CD4-positive, alpha-beta T cell treated with Interleukin-17A for 4 hours (primary cell): ENCODE results near the gene TMA7B.

ENCODE experiments used
- DNase-seq: peaks from one replicate; pipeline ENCODE4 v3.0.0-alpha.2; 2020; ENCODE audit warnings: mixed read lengths

Gene TMA7B

GRCh38 chr22:39933741-39934140 is 26.5 kb upstream of the TMA7B start:
- DNase-seq: peak; percentile 34

- DNase-seq: no peak
Observed at GRCh38 chr22:39935116-39935515, 25.1 kb upstream of the TMA7B start.

GRCh38 chr22:39935612-39936011 is 24.6 kb upstream of the TMA7B start:
- DNase-seq: peak; percentile 30

GRCh38 chr22:39936523-39937145 is 23.6 kb upstream of the TMA7B start:
- peak; percentile 47 for DNase-seq

GRCh38 chr22:39937906-39938305 is 22.3 kb upstream of the TMA7B start:
- peak; percentile 58 for DNase-seq

- peak; percentile 63 for DNase-seq
Observed at GRCh38 chr22:39938509-39939111, 21.6 kb upstream of the TMA7B start.

- DNase-seq: no peak
Observed at GRCh38 chr22:39939830-39940229, 20.4 kb upstream of the TMA7B start.

GRCh38 chr22:39940757-39941305 is 19.4 kb upstream of the TMA7B start:
- peak; percentile 53 for DNase-seq

GRCh38 chr22:39941601-39942000 is 18.6 kb upstream of the TMA7B start:
- no peak for DNase-seq

- DNase-seq: no peak
Observed at GRCh38 chr22:39942439-39943230, 17.6 kb upstream of the TMA7B start.

GRCh38 chr22:39943337-39943736 is 16.9 kb upstream of the TMA7B start:
- peak; percentile 57 for DNase-seq

GRCh38 chr22:39943953-39944872 is 16.0 kb upstream of the TMA7B start:
- DNase-seq: peak; percentile 30

GRCh38 chr22:39946126-39946502 is 14.1 kb upstream of the TMA7B start:
- DNase-seq: no peak

GRCh38 chr22:39946503-39947219 is 13.5 kb upstream of the TMA7B start:
- peak; percentile 28 for DNase-seq

- DNase-seq: no peak
Observed at GRCh38 chr22:39947220-39948216, 12.7 kb upstream of the TMA7B start.

GRCh38 chr22:39949964-39950737 is 10.0 kb upstream of the TMA7B start:
- DNase-seq: no peak

GRCh38 chr22:39951603-39952293 is 8.4 kb upstream of the TMA7B start:
- peak; percentile 70 for DNase-seq

GRCh38 chr22:39952347-39952746 is 7.8 kb upstream of the TMA7B start:
- peak; percentile 50 for DNase-seq

GRCh38 chr22:39953101-39953500 is 7.1 kb upstream of the TMA7B start:
- no peak for DNase-seq
